Esophagus muscularis mucosa (tissue), 4 donors: ENCODE data around the gene SARNP. TPM values are rescaled to one million over a fixed set of nuclear protein-coding genes. Genes with fewer than 3 reads are reported as not detected.

Experiments used
- DNase-seq: peaks from one replicate; pipeline ENCODE4 v3.0.0-alpha.2; 2017; ENCODE audit errors: extremely low spot score
- H3K27ac ChIP-seq, 4 donors: fragments of 200-600 bp; sonication (generic); replicated peaks in 1 of 4; 1 replicate in 3 of 4; 2 replicates in 1 of 4; pipeline ENCODE4 v1.5.1; 2016 to 2019; ENCODE audit warnings: mild to moderate bottlenecking in 1 of 4
- H3K27me3 ChIP-seq, 4 donors: fragments of 200-600 bp; sonication (generic); one replicate each; pipeline versions ENCODE4 v1.5.1 to v1.6.0; 2016 to 2019
- H3K36me3 ChIP-seq, 4 donors: fragments of 200-600 bp; sonication (generic); one replicate each; pipeline ENCODE4 v1.5.1; 2016 to 2019
- H3K4me1 ChIP-seq, 4 donors: fragments of 200-600 bp; sonication (generic); one replicate each; pipeline ENCODE4 v1.5.1; 2016 to 2019
- H3K4me3 ChIP-seq, 4 donors: fragments of 200-600 bp; sonication (generic); 1 replicate in 2 of 4; 2 replicates in 2 of 4; pipeline ENCODE4 v1.5.1; 2016 to 2019; ENCODE audit warnings: mild to moderate bottlenecking in 4 of 4, moderate library complexity in 1 of 4
- H3K9me3 ChIP-seq, 4 donors: fragments of 200-600 bp; sonication (generic); 1 replicate in 3 of 4; 2 replicates in 1 of 4; pipeline ENCODE4 v1.5.1; 2016 to 2019
- CTCF ChIP-seq, 3 experiments: fragments of 200-600 bp in 2 of 3; fragments of 450-650 bp in 1 of 3; sonication (generic) in 2 of 3; IDR thresholded peaks; one replicate each; pipeline ENCODE4 v1.5.1; 2017 to 2019; ENCODE audit warnings: antibody characterized with exemption in 3 of 3, mild to moderate bottlenecking in 2 of 3, moderate library complexity in 1 of 3
- EP300 ChIP-seq: sonication (generic); formaldehyde crosslinking; IDR thresholded peaks from one replicate; pipeline ENCODE4 v1.6.1; 2017; ENCODE audit warnings: antibody characterized with exemption
- POLR2A ChIP-seq: fragments of 450-650 bp; IDR thresholded peaks from one replicate; pipeline ENCODE4 v1.6.1; 2017; ENCODE audit warnings: antibody characterized with exemption, moderate library complexity, mild to moderate bottlenecking, low read depth
- POLR2AphosphoS5 ChIP-seq, 2 donors: sonication (generic); formaldehyde crosslinking; IDR thresholded peaks; one replicate each; pipeline ENCODE4 v1.6.1; 2017; ENCODE audit warnings: antibody characterized with exemption in 2 of 2
- WGBS: methylation state at CpG from one replicate; pipeline ENCODE4 v1.1.5; 2018; 5-methylcytosine and 5-hydroxymethylcytosine counted together
- intact Hi-C: fragments of 100-400 bp; cut with DNase I; formaldehyde crosslinking; loops from one replicate; pipeline ENCODE4 v1.15.1; 2023
- total RNA-seq, 4 donors: library from RNA; depleted of rRNA; stranded (reverse); fragments of >200 nt; gene quantifications; one replicate each; pipeline versions ENCODE4 v1.1.0 to v1.2.1, GENCODE V29; 2016

Gene SARNP
- total RNA-seq, 4 donors from 2014 or later: 57.7 to 78.0 (median 70.1) TPM

GRCh38 chr12:55861396-55861795, 43.9 kb upstream of the SARNP start:
- DNase-seq: no peak
- no peak overlapping the region for H3K27ac ChIP-seq
- intact Hi-C loops: no loop called here
- peaks cover 0 to 9% (median 6%) of the 10 kb centered on the region in 4 donors for H3K9me3 ChIP-seq
- H3K36me3 ChIP-seq: no peaks in the 10 kb centered on the region
- H3K27me3 ChIP-seq: no peaks in the 10 kb centered on the region
- no peak overlapping the region for H3K4me3 ChIP-seq
- 93% methylated on average over 8 of the region's 8 CpGs for WGBS
- no peak for TF ChIP-seq CTCF (IDR thresholded peaks at IDR 0.05)
- no peak for TF ChIP-seq POLR2AphosphoS5 (IDR thresholded peaks at IDR 0.05)
- no peak for TF ChIP-seq EP300
- no peak for TF ChIP-seq POLR2A
- no peaks in the 10 kb centered on the region for H3K4me1 ChIP-seq

- Histone ChIP-seq H3K36me3 (no peaks in the 10 kb centered on the region), H3K9me3 (no peaks in the 10 kb centered on the region), H3K4me3 (no peak overlapping the region), H3K27me3 (peaks cover 0 to 22% (median 0%) of the 10 kb centered on the region in 4 donors), H3K27ac (no peak overlapping the region), H3K4me1 (peaks cover 6 to 22% (median 14%) of the 10 kb centered on the region in 4 donors)
- TF ChIP-seq EP300 (no peak), POLR2AphosphoS5 (IDR thresholded peaks at IDR 0.05) (no peak), POLR2A (no peak), CTCF (IDR thresholded peaks at IDR 0.05) (no peak)
- intact Hi-C loops: no loop called here
- no peak for DNase-seq
- WGBS: 45% methylated on average over 1 of the region's 1 CpG
Measured at GRCh38 chr12:55852740-55853139, 35.2 kb upstream of the SARNP start.

DNA sequence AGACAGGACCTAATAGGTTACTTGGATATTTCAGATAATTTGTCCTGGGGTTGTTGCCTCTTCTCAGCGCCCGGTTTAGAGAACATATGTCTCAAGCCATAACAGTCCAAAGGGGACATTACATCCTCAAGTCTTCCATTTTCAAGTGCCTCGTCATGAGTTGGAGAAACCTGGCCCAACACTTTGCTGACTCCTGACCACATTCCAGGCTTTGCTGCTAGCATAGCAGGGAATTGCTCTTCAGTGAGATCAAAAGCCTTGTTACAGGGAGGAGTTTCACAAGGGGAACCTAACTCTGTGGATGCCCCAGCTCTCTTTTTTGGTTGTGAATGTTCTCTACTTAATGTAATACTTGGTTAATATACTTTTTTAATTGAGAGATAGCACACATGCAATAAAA, 33.4 kb upstream of the SARNP start:
- Histone ChIP-seq H3K9me3 (no peaks in the 10 kb centered on the region), H3K27ac (no peak overlapping the region), H3K27me3 (peaks cover 0 to 32% (median 0%) of the 10 kb centered on the region in 4 donors), H3K36me3 (no peaks in the 10 kb centered on the region), H3K4me1 (peaks cover 18 to 38% (median 30%) of the 10 kb centered on the region in 4 donors), H3K4me3 (no peak overlapping the region)
- WGBS: 83% methylated on average over 3 of the region's 3 CpGs
- TF ChIP-seq CTCF (IDR thresholded peaks at IDR 0.05): no peak
- intact Hi-C loops: no loop called here
- no peak for DNase-seq

GRCh38 chr12:55850401-55850800, 32.9 kb upstream of the SARNP start:
- DNase-seq: no peak
- H3K27me3 ChIP-seq: peaks cover 0 to 34% (median 0%) of the 10 kb centered on the region in 4 donors
- WGBS: 57% methylated on average over 1 of the region's 1 CpG
- H3K4me1 ChIP-seq: peaks cover 18 to 40% (median 31%) of the 10 kb centered on the region in 4 donors
- H3K4me3 ChIP-seq: no peak overlapping the region
- H3K9me3 ChIP-seq: no peaks in the 10 kb centered on the region
- TF ChIP-seq CTCF (IDR thresholded peaks at IDR 0.05) (no peak), EP300 (no peak), POLR2A (no peak), POLR2AphosphoS5 (IDR thresholded peaks at IDR 0.05) (no peak)
- H3K27ac ChIP-seq: peak overlapping the region in 3 of 4 donors; percentile 79 to 87 (median 87)
- no peaks in the 10 kb centered on the region for H3K36me3 ChIP-seq
- intact Hi-C loops: no loop called here
